ENCODE data around the gene THAP8.
A peak's percentile ranks its signal among the peaks of the same experiment; 100 is the strongest.

DNA sequence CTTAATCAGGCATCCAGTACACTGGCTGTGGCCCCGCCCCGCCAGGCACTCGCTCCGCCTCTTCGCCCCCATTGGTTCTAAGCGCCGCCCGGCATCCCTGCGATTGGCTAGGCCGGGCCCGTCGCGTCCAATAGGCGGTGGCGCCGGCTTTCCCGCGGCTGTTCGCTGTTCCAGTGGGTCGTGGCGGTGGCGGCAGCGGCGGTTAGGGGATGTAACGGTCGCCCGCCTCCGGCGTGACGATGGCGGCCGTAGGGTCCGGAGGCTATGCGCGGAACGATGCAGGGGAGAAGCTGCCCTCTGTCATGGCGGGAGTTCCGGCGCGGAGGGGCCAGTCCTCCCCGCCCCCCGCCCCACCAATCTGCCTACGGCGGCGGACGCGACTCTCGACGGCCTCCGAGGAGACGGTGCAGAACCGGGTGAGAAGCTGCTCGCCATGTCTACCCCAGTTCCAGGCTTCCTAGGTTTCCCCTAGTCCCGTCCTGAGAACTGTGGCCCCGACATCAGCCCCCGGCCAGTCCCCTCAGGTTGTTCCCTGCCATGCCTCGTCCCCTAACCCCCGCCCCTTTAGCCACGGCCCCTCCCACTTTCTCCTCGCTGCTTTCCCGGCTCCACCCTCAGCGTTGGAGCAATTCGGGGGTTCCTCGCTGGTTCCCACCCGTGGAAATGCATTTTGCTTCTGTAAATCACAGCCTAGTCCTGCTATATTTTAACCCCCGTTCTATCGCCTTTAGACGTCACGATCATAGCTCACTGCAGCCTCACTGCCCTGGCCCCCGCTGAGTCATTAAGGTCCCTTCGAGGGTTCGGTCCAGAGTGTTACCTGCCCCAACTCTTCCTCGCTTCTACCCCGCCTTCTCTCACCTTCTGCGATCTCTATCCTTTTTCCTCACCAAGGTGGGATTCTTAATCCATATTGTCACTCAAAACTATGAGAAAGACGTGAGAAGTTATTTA is 925 bp upstream of the THAP8 start, which contains the start of gene WDR62:
- TF ChIP-seq NR3C1 (IDR thresholded peaks at IDR 0.05): no peak
- TF ChIP-seq, protein P1, sequence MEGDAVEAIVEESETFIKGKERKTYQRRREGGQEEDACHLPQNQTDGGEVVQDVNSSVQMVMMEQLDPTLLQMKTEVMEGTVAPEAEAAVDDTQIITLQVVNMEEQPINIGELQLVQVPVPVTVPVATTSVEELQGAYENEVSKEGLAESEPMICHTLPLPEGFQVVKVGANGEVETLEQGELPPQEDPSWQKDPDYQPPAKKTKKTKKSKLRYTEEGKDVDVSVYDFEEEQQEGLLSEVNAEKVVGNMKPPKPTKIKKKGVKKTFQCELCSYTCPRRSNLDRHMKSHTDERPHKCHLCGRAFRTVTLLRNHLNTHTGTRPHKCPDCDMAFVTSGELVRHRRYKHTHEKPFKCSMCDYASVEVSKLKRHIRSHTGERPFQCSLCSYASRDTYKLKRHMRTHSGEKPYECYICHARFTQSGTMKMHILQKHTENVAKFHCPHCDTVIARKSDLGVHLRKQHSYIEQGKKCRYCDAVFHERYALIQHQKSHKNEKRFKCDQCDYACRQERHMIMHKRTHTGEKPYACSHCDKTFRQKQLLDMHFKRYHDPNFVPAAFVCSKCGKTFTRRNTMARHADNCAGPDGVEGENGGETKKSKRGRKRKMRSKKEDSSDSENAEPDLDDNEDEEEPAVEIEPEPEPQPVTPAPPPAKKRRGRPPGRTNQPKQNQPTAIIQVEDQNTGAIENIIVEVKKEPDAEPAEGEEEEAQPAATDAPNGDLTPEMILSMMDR (IDR thresholded peaks at IDR 0.05): peak; percentile 1; the same call in 1 of the 3 replicates
- TF ChIP-seq MAFK (IDR thresholded peaks at IDR 0.05; ENCODE audit: partially characterized antibody): no peak
- TF ChIP-seq KDM1A (IDR thresholded peaks at IDR 0.05; ENCODE audit: low read depth): no peak
- TF ChIP-seq POLR2A (IDR thresholded peaks at IDR 0.05; ENCODE audit: low read length): peak; percentile 42
- TF ChIP-seq CHD4 (IDR thresholded peaks at IDR 0.05; ENCODE audit: borderline replicate concordance): no peak
- no peak for TF ChIP-seq CEBPB (IDR thresholded peaks at IDR 0.05)
- peak; percentile 85 for TF ChIP-seq RFX5 (IDR thresholded peaks at IDR 0.05)
- peak in 1 of 2 experiments; percentile 26; a peak in 3 of 5 replicates for TF ChIP-seq JUN (IDR thresholded peaks at IDR 0.05)
- no peak for TF ChIP-seq BHLHE40 (IDR thresholded peaks at IDR 0.05; ENCODE audit: low read depth, low read length)

All from A549 (cell line).